ENCODE results near the gene CCDC40.

Gene CCDC40

GRCh38 chr17:80100035-80100323, 63.5 kb downstream of the CCDC40 start:
- no peaks in the 10 kb centered on the region for H3K27me3 ChIP-seq (ENCODE audit: control insufficient read depth in 1 of 2, insufficient read depth in 2 of 2, low read length in 2 of 2)
- no peak overlapping the region for H3K27ac ChIP-seq (ENCODE audit: low read depth, low read length)
- peaks cover 14 to 16% of the 10 kb centered on the region in 2 donors for H3K4me1 ChIP-seq (ENCODE audit: control insufficient read depth in 1 of 2, insufficient read depth in 2 of 2, low read length in 2 of 2)
- H3K9ac ChIP-seq (ENCODE audit: low read depth in 1 of 2, low read length in 2 of 2), result no peak overlapping the region
- no peaks in the 10 kb centered on the region for H3K36me3 ChIP-seq (ENCODE audit: control insufficient read depth in 1 of 2, insufficient read depth in 2 of 2, low read length in 2 of 2)
- H3K4me3 ChIP-seq (ENCODE audit: low read depth in 1 of 2, low read length in 2 of 2), result no peak overlapping the region
- H3K9me3 ChIP-seq (ENCODE audit: control insufficient read depth in 1 of 2, low read length in 2 of 2), result no peaks in the 10 kb centered on the region

- Histone ChIP-seq H3K4me1 (ENCODE audit: control insufficient read depth in 1 of 2, insufficient read depth in 2 of 2, low read length in 2 of 2) (peaks cover 14 to 16% of the 10 kb centered on the region in 2 donors), H3K9ac (ENCODE audit: low read depth in 1 of 2, low read length in 2 of 2) (peak within 1 kb of the TSS; percentile 87 to 94), H3K4me3 (ENCODE audit: low read depth in 1 of 2, low read length in 2 of 2) (peak within 1 kb of the TSS; percentile 97 to 98), H3K27ac (ENCODE audit: low read depth, low read length) (peak within 1 kb of the TSS; percentile 75), H3K36me3 (ENCODE audit: control insufficient read depth in 1 of 2, insufficient read depth in 2 of 2, low read length in 2 of 2) (no peaks in the 10 kb centered on the region), H3K9me3 (ENCODE audit: control insufficient read depth in 1 of 2, low read length in 2 of 2) (no peaks in the 10 kb centered on the region), H3K27me3 (ENCODE audit: control insufficient read depth in 1 of 2, insufficient read depth in 2 of 2, low read length in 2 of 2) (no peaks in the 10 kb centered on the region)
Observed at GRCh38 chr17:80101011-80101945, 64.8 kb downstream of the CCDC40 start, which contains the start of gene GAA. GAA (plus strand) TSS chr17:80101581; CDS start chr17:80104587, 3,006 bp downstream.

GRCh38 chr17:80101946-80102663, 65.7 kb downstream of the CCDC40 start:
- H3K4me1 ChIP-seq (ENCODE audit: control insufficient read depth in 1 of 2, insufficient read depth in 2 of 2, low read length in 2 of 2), result peaks cover 14 to 16% of the 10 kb centered on the region in 2 donors
- peak overlapping the region; percentile 87 to 94 for H3K9ac ChIP-seq (ENCODE audit: low read depth in 1 of 2, low read length in 2 of 2)
- H3K4me3 ChIP-seq (ENCODE audit: low read depth in 1 of 2, low read length in 2 of 2), result peak overlapping the region; percentile 97 to 98
- H3K27ac ChIP-seq (ENCODE audit: low read depth, low read length), result peak overlapping the region; percentile 10
- H3K27me3 ChIP-seq (ENCODE audit: control insufficient read depth in 1 of 2, insufficient read depth in 2 of 2, low read length in 2 of 2), result no peaks in the 10 kb centered on the region
- no peaks in the 10 kb centered on the region for H3K9me3 ChIP-seq (ENCODE audit: control insufficient read depth in 1 of 2, low read length in 2 of 2)
- no peaks in the 10 kb centered on the region for H3K36me3 ChIP-seq (ENCODE audit: control insufficient read depth in 1 of 2, insufficient read depth in 2 of 2, low read length in 2 of 2)

- no peaks in the 10 kb centered on the region for H3K9me3 ChIP-seq (ENCODE audit: control insufficient read depth in 1 of 2, low read length in 2 of 2)
- no peaks in the 10 kb centered on the region for H3K27me3 ChIP-seq (ENCODE audit: control insufficient read depth in 1 of 2, insufficient read depth in 2 of 2, low read length in 2 of 2)
- H3K9ac ChIP-seq (ENCODE audit: low read depth in 1 of 2, low read length in 2 of 2), result no peak overlapping the region
- no peak overlapping the region for H3K4me3 ChIP-seq (ENCODE audit: low read depth in 1 of 2, low read length in 2 of 2)
- peaks cover 14 to 16% of the 10 kb centered on the region in 2 donors for H3K4me1 ChIP-seq (ENCODE audit: control insufficient read depth in 1 of 2, insufficient read depth in 2 of 2, low read length in 2 of 2)
- no peak overlapping the region for H3K27ac ChIP-seq (ENCODE audit: low read depth, low read length)
- no peaks in the 10 kb centered on the region for H3K36me3 ChIP-seq (ENCODE audit: control insufficient read depth in 1 of 2, insufficient read depth in 2 of 2, low read length in 2 of 2)
Observed at GRCh38 chr17:80102664-80103448, 66.4 kb downstream of the CCDC40 start.

GRCh38 chr17:80103449-80104085, 67.1 kb downstream of the CCDC40 start:
- Histone ChIP-seq H3K9ac (ENCODE audit: low read depth in 1 of 2, low read length in 2 of 2) (no peak overlapping the region), H3K36me3 (ENCODE audit: control insufficient read depth in 1 of 2, insufficient read depth in 2 of 2, low read length in 2 of 2) (no peaks in the 10 kb centered on the region), H3K4me3 (ENCODE audit: low read depth in 1 of 2, low read length in 2 of 2) (no peak overlapping the region), H3K27ac (ENCODE audit: low read depth, low read length) (no peak overlapping the region), H3K4me1 (ENCODE audit: control insufficient read depth in 1 of 2, insufficient read depth in 2 of 2, low read length in 2 of 2) (peaks cover 14 to 16% of the 10 kb centered on the region in 2 donors), H3K27me3 (ENCODE audit: control insufficient read depth in 1 of 2, insufficient read depth in 2 of 2, low read length in 2 of 2) (no peaks in the 10 kb centered on the region), H3K9me3 (ENCODE audit: control insufficient read depth in 1 of 2, low read length in 2 of 2) (no peaks in the 10 kb centered on the region)

- Histone ChIP-seq H3K4me1 (ENCODE audit: control insufficient read depth in 1 of 2, insufficient read depth in 2 of 2, low read length in 2 of 2) (peaks cover 14 to 16% of the 10 kb centered on the region in 2 donors), H3K9ac (ENCODE audit: low read depth in 1 of 2, low read length in 2 of 2) (no peak overlapping the region), H3K36me3 (ENCODE audit: control insufficient read depth in 1 of 2, insufficient read depth in 2 of 2, low read length in 2 of 2) (no peaks in the 10 kb centered on the region), H3K27ac (ENCODE audit: low read depth, low read length) (no peak overlapping the region), H3K9me3 (ENCODE audit: control insufficient read depth in 1 of 2, low read length in 2 of 2) (no peaks in the 10 kb centered on the region), H3K4me3 (ENCODE audit: low read depth in 1 of 2, low read length in 2 of 2) (no peak overlapping the region), H3K27me3 (ENCODE audit: control insufficient read depth in 1 of 2, insufficient read depth in 2 of 2, low read length in 2 of 2) (no peaks in the 10 kb centered on the region)
Observed at GRCh38 chr17:80104321-80104955, 68.0 kb downstream of the CCDC40 start.

GRCh38 chr17:80104956-80105375, 68.5 kb downstream of the CCDC40 start:
- Histone ChIP-seq H3K27ac (ENCODE audit: low read depth, low read length) (no peak overlapping the region), H3K4me1 (ENCODE audit: control insufficient read depth in 1 of 2, insufficient read depth in 2 of 2, low read length in 2 of 2) (peaks cover 14 to 16% of the 10 kb centered on the region in 2 donors), H3K27me3 (ENCODE audit: control insufficient read depth in 1 of 2, insufficient read depth in 2 of 2, low read length in 2 of 2) (no peaks in the 10 kb centered on the region), H3K9me3 (ENCODE audit: control insufficient read depth in 1 of 2, low read length in 2 of 2) (no peaks in the 10 kb centered on the region), H3K9ac (ENCODE audit: low read depth in 1 of 2, low read length in 2 of 2) (no peak overlapping the region), H3K4me3 (ENCODE audit: low read depth in 1 of 2, low read length in 2 of 2) (no peak overlapping the region), H3K36me3 (ENCODE audit: control insufficient read depth in 1 of 2, insufficient read depth in 2 of 2, low read length in 2 of 2) (no peaks in the 10 kb centered on the region)

GRCh38 chr17:80105762-80106161, 69.3 kb downstream of the CCDC40 start:
- peaks cover 14 to 16% of the 10 kb centered on the region in 2 donors for H3K4me1 ChIP-seq (ENCODE audit: control insufficient read depth in 1 of 2, insufficient read depth in 2 of 2, low read length in 2 of 2)
- no peak overlapping the region for H3K27ac ChIP-seq (ENCODE audit: low read depth, low read length)
- H3K9ac ChIP-seq (ENCODE audit: low read depth in 1 of 2, low read length in 2 of 2), result no peak overlapping the region
- no peaks in the 10 kb centered on the region for H3K9me3 ChIP-seq (ENCODE audit: control insufficient read depth in 1 of 2, low read length in 2 of 2)
- H3K36me3 ChIP-seq (ENCODE audit: control insufficient read depth in 1 of 2, insufficient read depth in 2 of 2, low read length in 2 of 2), result no peaks in the 10 kb centered on the region
- no peak overlapping the region for H3K4me3 ChIP-seq (ENCODE audit: low read depth in 1 of 2, low read length in 2 of 2)
- no peaks in the 10 kb centered on the region for H3K27me3 ChIP-seq (ENCODE audit: control insufficient read depth in 1 of 2, insufficient read depth in 2 of 2, low read length in 2 of 2)

- H3K4me1 ChIP-seq (ENCODE audit: control insufficient read depth in 1 of 2, insufficient read depth in 2 of 2, low read length in 2 of 2), result peaks cover 14 to 16% of the 10 kb centered on the region in 2 donors
- no peak overlapping the region for H3K9ac ChIP-seq (ENCODE audit: low read depth in 1 of 2, low read length in 2 of 2)
- H3K27ac ChIP-seq (ENCODE audit: low read depth, low read length), result no peak overlapping the region
- no peaks in the 10 kb centered on the region for H3K36me3 ChIP-seq (ENCODE audit: control insufficient read depth in 1 of 2, insufficient read depth in 2 of 2, low read length in 2 of 2)
- no peaks in the 10 kb centered on the region for H3K9me3 ChIP-seq (ENCODE audit: control insufficient read depth in 1 of 2, low read length in 2 of 2)
- H3K27me3 ChIP-seq (ENCODE audit: control insufficient read depth in 1 of 2, insufficient read depth in 2 of 2, low read length in 2 of 2), result no peaks in the 10 kb centered on the region
- no peak overlapping the region for H3K4me3 ChIP-seq (ENCODE audit: low read depth in 1 of 2, low read length in 2 of 2)
Observed at GRCh38 chr17:80106176-80106575, 69.7 kb downstream of the CCDC40 start.
